Activated CD8-positive, alpha-beta T cell treated with anti-CD3 and anti-CD28 coated beads for 36 hours (primary cell): ENCODE data around the gene TMCC1. TPM values are rescaled to one million over a fixed set of nuclear protein-coding genes. Genes with fewer than 3 reads are reported as not detected.
"Not testable (repeated sequence)": the region's sequence is repeated elsewhere in the genome, so short reads cannot be mapped to it uniquely, and the experiment has no call there.

Experiments
- ATAC-seq: fragments of 200-7000 bp; cut with Tn5 transposase; one replicate; pipeline ENCODE4 v1.10.0; 2021; ENCODE audit warnings: mild to moderate bottlenecking, moderate library complexity
- CTCF ChIA-PET: fragments of 350-600 bp; sonication (Branson Sonifier 250); formaldehyde crosslinking; loops from one replicate; lab custom pipeline; 2021; ENCODE audit warnings: antibody characterized with exemption; lab: Charles Lee
- POLR2A ChIA-PET: fragments of 350-600 bp; sonication (Branson Sonifier 250); formaldehyde crosslinking; loops from one replicate; lab custom pipeline; 2021; ENCODE audit warnings: antibody characterized with exemption; lab: Charles Lee
- DNase-seq: peaks from one replicate; pipeline ENCODE4 v3.0.0-alpha.2; 2020
- H3K27ac Mint-ChIP-seq: one replicate; pipeline ENCODE4 v1.8.0; 2021; ENCODE audit warnings: mild to moderate bottlenecking, mixed read lengths
- H3K27me3 Mint-ChIP-seq: one replicate; pipeline ENCODE4 v1.8.0; 2021; ENCODE audit warnings: mixed read lengths
- H3K36me3 Mint-ChIP-seq: one replicate; pipeline ENCODE4 v1.8.0; 2021; ENCODE audit warnings: low read depth, mixed read lengths
- H3K4me1 Mint-ChIP-seq: one replicate; pipeline ENCODE4 v1.8.0; 2021; ENCODE audit warnings: low read depth, mixed read lengths
- H3K4me3 Mint-ChIP-seq: one replicate; pipeline ENCODE4 v1.8.0; 2021; ENCODE audit warnings: mild to moderate bottlenecking, moderate library complexity, mixed read lengths
- H3K9me3 Mint-ChIP-seq: one replicate; pipeline ENCODE4 v1.8.0; 2021; ENCODE audit warnings: mixed read lengths
- intact Hi-C: fragments of 100-400 bp; cut with micrococcal nuclease; formaldehyde crosslinking; loops from one replicate; pipeline ENCODE4 v1.10.0; 2022
- total RNA-seq, 2 experiments: library from RNA; stranded (reverse); gene quantifications; one replicate each; pipeline ENCODE4 v1.2.3, GENCODE V29; 2021
- TF ChIP-seq, protein P1 (sequence below): fragments of 200-600 bp; IDR thresholded peaks from one replicate; pipeline ENCODE4 v1.8.0; 2022; ENCODE audit warnings: antibody characterized with exemption, mild to moderate bottlenecking

Gene TMCC1
- total RNA-seq, 2 experiments from 2014 or later, result 14.1 to 18.0 TPM

DNA sequence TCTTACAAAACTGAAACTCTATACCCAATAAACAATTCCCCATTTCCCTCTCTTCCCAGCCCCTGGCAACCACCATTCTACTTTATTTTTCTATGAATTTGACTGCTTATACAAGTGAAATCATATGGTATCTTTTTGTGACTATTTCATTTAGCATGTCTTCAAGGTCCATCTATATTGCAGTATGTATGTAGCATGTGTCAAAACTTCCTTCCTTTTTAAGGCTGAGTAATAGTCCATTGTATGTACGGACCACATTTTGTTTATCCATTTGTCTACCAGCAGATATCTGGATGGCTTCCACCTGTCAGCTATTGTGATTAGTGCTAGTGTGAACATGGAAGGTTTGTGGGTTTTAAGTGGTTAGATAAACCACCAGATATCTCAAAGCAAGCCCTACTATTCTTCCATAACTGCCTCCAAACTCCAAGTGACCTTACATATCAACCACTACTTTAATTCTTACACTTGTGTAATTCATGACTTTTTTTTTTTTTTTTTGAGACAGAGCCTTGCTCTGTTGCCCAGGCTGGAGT is 134.7 kb downstream of the TMCC1 start:
- DNase-seq, result no peak
- Mint-ChIP-seq H3K27me3 (no peaks in the 10 kb centered on the region), H3K27ac (no peak overlapping the region), H3K4me3 (no peak overlapping the region), H3K36me3 (peaks cover 14% of the 10 kb centered on the region), H3K9me3 (peaks cover 4% of the 10 kb centered on the region), H3K4me1 (no peaks in the 10 kb centered on the region)
- intact Hi-C loops, result no loop called here
- ChIA-PET CTCF (no interaction called here), POLR2A (no interaction called here)
- ATAC-seq, result no peak
- TF ChIP-seq, protein P1, sequence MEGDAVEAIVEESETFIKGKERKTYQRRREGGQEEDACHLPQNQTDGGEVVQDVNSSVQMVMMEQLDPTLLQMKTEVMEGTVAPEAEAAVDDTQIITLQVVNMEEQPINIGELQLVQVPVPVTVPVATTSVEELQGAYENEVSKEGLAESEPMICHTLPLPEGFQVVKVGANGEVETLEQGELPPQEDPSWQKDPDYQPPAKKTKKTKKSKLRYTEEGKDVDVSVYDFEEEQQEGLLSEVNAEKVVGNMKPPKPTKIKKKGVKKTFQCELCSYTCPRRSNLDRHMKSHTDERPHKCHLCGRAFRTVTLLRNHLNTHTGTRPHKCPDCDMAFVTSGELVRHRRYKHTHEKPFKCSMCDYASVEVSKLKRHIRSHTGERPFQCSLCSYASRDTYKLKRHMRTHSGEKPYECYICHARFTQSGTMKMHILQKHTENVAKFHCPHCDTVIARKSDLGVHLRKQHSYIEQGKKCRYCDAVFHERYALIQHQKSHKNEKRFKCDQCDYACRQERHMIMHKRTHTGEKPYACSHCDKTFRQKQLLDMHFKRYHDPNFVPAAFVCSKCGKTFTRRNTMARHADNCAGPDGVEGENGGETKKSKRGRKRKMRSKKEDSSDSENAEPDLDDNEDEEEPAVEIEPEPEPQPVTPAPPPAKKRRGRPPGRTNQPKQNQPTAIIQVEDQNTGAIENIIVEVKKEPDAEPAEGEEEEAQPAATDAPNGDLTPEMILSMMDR, result no peak

DNA sequence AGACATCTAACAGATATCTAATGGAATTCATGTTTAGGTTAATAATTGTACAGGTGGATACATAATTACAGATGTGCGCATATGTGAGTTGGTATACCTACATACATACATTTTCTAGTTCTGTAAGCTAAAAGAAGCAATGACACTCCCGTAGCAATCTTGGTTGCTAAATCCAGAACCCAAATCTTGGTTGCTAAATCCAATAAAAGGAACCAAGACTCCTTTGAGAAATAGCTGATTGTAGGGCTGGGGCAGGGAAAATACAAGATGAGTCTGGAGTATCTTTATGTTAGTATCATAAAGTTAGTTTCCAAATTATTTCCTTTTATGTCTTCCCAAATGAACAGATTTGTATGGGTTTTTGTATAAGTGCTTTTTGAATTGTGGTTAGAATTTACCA is 135.2 kb downstream of the TMCC1 start:
- TF ChIP-seq, protein P1, result no peak
- peaks cover 17% of the 10 kb centered on the region for H3K36me3 Mint-ChIP-seq
- H3K4me3 Mint-ChIP-seq, result no peak overlapping the region
- ATAC-seq (no peak), DNase-seq (no peak)
- ChIA-PET CTCF (no interaction called here), POLR2A (no interaction called here)
- H3K9me3 Mint-ChIP-seq, result peaks cover 5% of the 10 kb centered on the region
- H3K27ac Mint-ChIP-seq, result no peak overlapping the region
- no peaks in the 10 kb centered on the region for H3K4me1 Mint-ChIP-seq
- intact Hi-C loops, result no loop called here
- H3K27me3 Mint-ChIP-seq, result no peaks in the 10 kb centered on the region

DNA sequence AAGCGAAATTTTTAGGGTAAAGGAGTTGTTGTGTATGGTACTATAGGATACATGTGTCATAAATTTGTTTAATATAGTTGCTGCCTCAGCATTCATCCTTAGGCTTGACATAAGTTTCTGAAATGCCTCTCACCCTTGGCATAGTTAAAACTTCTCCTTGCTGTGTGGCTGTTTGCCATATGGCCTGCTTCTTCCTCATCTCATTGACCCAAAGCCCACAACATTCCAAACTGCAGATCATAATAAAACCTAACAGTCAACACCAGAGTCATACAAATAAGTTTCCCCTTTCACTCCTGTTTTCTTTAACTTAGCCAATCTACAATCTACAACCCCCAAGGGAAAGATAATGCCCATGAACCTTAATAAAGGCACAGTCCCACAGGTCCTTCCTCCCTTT is 136.6 kb downstream of the TMCC1 start:
- CTCF ChIA-PET, result no interaction called here
- POLR2A ChIA-PET, result no interaction called here
- ATAC-seq (no peak), DNase-seq (no peak)
- Mint-ChIP-seq H3K27ac (no peak overlapping the region), H3K4me3 (no peak overlapping the region), H3K36me3 (peaks cover 25% of the 10 kb centered on the region), H3K9me3 (peaks cover 12% of the 10 kb centered on the region), H3K4me1 (no peaks in the 10 kb centered on the region), H3K27me3 (no peaks in the 10 kb centered on the region)
- TF ChIP-seq, protein P1, result no peak
- intact Hi-C loops, result no loop called here

DNA sequence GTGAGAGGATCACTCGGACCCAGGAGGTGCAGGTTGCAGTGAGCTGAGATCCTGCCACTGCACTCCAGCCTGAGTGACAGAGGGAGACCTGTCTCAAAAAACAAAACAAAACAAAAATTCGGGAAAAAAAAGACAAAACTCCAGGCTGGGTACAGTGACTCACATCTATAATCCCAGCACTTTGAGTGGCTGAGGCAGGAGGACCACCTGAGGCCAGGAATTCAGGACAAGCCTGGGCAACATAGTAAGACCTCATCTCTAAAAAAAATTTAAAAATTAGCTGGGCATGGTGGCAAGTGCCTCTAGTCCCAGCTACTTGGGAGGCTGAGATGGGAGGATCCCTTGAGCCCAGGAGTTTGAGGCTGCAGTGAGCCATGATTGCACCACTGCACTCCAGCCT is 142.4 kb downstream of the TMCC1 start:
- H3K27me3 Mint-ChIP-seq, CTCF ChIA-PET, DNase-seq, H3K27ac Mint-ChIP-seq, ATAC-seq, intact Hi-C loops, POLR2A ChIA-PET, H3K4me3 Mint-ChIP-seq: not testable (repeated sequence)
- H3K36me3 Mint-ChIP-seq, result peaks cover 19% of the 10 kb centered on the region
- H3K9me3 Mint-ChIP-seq, result peaks cover 12% of the 10 kb centered on the region
- H3K4me1 Mint-ChIP-seq, result peaks cover 12% of the 10 kb centered on the region

DNA sequence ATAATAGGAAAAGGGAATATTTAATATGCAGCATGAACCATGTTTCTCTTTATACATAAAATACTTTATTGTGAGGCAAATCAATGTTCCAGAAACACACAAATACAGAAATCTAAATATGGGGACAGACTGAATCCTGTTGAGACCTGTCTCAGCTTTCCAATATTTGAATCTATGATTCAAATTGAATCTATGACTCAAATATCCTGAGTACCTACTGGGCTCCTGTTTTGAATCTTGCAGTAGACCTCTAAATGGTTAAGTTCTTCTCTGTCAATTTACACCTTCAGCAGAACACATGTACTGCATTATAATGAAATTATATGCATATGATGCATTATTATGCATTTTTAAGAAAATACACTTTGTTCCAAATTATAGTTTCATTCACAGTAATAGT is 143.8 kb downstream of the TMCC1 start:
- H3K9me3 Mint-ChIP-seq, result peaks cover 10% of the 10 kb centered on the region
- DNase-seq (no peak), ATAC-seq (peak; percentile 80)
- H3K27me3 Mint-ChIP-seq, result no peaks in the 10 kb centered on the region
- ChIA-PET POLR2A (interaction anchor here (0.6 to 0.7 kb wide), 2 partner anchors 44 to 606 kb away, joined by 3 read pairs; no protein-coding TSS in a partner anchor), CTCF (no interaction called here)
- H3K36me3 Mint-ChIP-seq, result peaks cover 13% of the 10 kb centered on the region
- H3K4me1 Mint-ChIP-seq, result peaks cover 12% of the 10 kb centered on the region
- no peak overlapping the region for H3K27ac Mint-ChIP-seq
- H3K4me3 Mint-ChIP-seq, result no peak overlapping the region
- intact Hi-C loops, result no loop called here
- TF ChIP-seq, protein P1, result no peak
